Activated T-cell treated with anti-CD3 and anti-CD28 coated beads, Interleukin-2, amount 50 U/mL, for 72 hours (primary cell): ENCODE measurements around the gene ATF4. TPM values are rescaled to one million over a fixed set of nuclear protein-coding genes. Genes with fewer than 3 reads are reported as not detected.
A peak's percentile ranks its signal among the peaks of the same experiment; 100 is the strongest.
"Not testable (repeated sequence)": the region's sequence is repeated elsewhere in the genome, so short reads cannot be mapped to it uniquely, and the experiment has no call there.

Experiments
- ATAC-seq, 2 donors: fragments of 150-1000 bp; cut with Tn5 transposase; replicated peaks in 1 of 2; 2 replicates each; pipeline ENCODE4 v1.10.0; 2021; ENCODE audit warnings: moderate library complexity in 2 of 2, mild to moderate bottlenecking in 1 of 2
- DNase-seq, 2 donors: peaks; one replicate each; pipeline ENCODE4 v3.0.0; 2021 to 2022; ENCODE audit warnings: mixed read lengths in 1 of 2
- H3K27ac Mint-ChIP-seq: one replicate; pipeline ENCODE4 v1.8.0; 2022; ENCODE audit warnings: mild to moderate bottlenecking, moderate library complexity, mixed read lengths
- H3K27me3 Mint-ChIP-seq: one replicate; pipeline ENCODE4 v1.8.0; 2022; ENCODE audit warnings: low read depth, mixed read lengths
- H3K36me3 Mint-ChIP-seq, 2 donors: one replicate each; pipeline ENCODE4 v1.8.0; 2022; ENCODE audit warnings: mixed read lengths in 2 of 2, mild to moderate bottlenecking in 1 of 2; ENCODE audit not compliant: insufficient read depth in 2 of 2
- H3K4me1 Mint-ChIP-seq: one replicate; pipeline ENCODE4 v1.8.0; 2022; ENCODE audit warnings: low read depth, mixed read lengths
- H3K4me3 Mint-ChIP-seq, 2 donors: one replicate each; pipeline ENCODE4 v1.8.0; 2022; ENCODE audit warnings: mild to moderate bottlenecking in 2 of 2, mixed read lengths in 2 of 2, moderate library complexity in 2 of 2
- H3K9me3 Mint-ChIP-seq, 2 donors: one replicate each; pipeline ENCODE4 v1.8.0; 2022; ENCODE audit warnings: mixed read lengths in 2 of 2
- total RNA-seq, 2 donors: library from RNA; stranded (reverse); gene quantifications; one replicate each; pipeline ENCODE4 v1.2.3, GENCODE V29; 2022

ATF4 gene
- total RNA-seq, 2 donors from 2014 or later, result 779 to 836 TPM

DNA sequence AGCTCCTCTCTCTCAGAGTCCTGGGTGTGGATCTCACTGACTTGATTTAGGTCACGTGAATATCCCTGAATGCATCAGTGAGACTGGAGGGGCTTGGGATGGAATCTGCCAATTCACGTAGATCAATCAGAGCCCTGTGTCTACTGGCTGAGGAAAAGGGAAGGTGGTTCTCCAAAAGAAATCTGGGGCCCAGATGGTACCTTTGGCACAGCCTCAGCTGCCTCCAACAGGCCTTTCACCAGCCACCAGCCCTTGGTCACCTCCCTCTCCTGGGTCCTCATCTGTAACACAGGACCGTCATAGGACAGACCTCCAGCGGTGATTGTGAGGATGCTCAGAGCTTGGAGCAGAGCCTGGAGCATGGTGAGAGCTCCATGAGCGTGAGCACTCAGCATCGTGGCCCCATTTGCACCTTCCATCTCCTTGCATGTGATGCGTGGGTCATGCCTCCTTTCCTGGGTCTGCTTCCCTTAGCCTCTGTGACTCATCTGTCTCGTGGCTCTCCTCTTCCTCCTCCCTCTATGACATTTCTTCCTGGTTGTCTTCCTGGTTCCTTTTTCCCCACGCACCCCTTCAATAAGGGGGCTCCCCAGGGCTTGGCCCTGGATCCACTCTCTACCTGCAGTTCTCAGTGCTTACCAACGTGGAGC is 25.8 kb upstream of the ATF4 start:
- Mint-ChIP-seq H3K4me3 (no peak overlapping the region), H3K9me3 (no peaks in the 10 kb centered on the region), H3K4me1 (peaks cover 26% of the 10 kb centered on the region), H3K36me3 (no peaks in the 10 kb centered on the region), H3K27ac (no peak overlapping the region), H3K27me3 (no peaks in the 10 kb centered on the region)
- no peak for DNase-seq
- ATAC-seq, result no peak

- no peaks in the 10 kb centered on the region for H3K27me3 Mint-ChIP-seq
- H3K4me3 Mint-ChIP-seq, result no peak overlapping the region
- no peak overlapping the region for H3K27ac Mint-ChIP-seq
- DNase-seq, result peak; percentile 60 to 65
- ATAC-seq, result peak; percentile 70 to 76
- peaks cover 21% of the 10 kb centered on the region for H3K4me1 Mint-ChIP-seq
- H3K9me3 Mint-ChIP-seq, result no peaks in the 10 kb centered on the region
- H3K36me3 Mint-ChIP-seq, result no peaks in the 10 kb centered on the region
These were observed 24.1 kb upstream of the ATF4 start for GRCh38 chr22:39496131-39496838.

GRCh38 chr22:39497429-39497828 is 22.9 kb upstream of the ATF4 start:
- H3K4me1 Mint-ChIP-seq, result peaks cover 29% of the 10 kb centered on the region
- no peaks in the 10 kb centered on the region for H3K9me3 Mint-ChIP-seq
- H3K27ac Mint-ChIP-seq, result no peak overlapping the region
- no peak overlapping the region for H3K4me3 Mint-ChIP-seq
- ATAC-seq (no peak), DNase-seq (no peak)
- H3K27me3 Mint-ChIP-seq, result no peaks in the 10 kb centered on the region
- peaks cover 1 to 3% of the 10 kb centered on the region in 2 donors for H3K36me3 Mint-ChIP-seq

DNA sequence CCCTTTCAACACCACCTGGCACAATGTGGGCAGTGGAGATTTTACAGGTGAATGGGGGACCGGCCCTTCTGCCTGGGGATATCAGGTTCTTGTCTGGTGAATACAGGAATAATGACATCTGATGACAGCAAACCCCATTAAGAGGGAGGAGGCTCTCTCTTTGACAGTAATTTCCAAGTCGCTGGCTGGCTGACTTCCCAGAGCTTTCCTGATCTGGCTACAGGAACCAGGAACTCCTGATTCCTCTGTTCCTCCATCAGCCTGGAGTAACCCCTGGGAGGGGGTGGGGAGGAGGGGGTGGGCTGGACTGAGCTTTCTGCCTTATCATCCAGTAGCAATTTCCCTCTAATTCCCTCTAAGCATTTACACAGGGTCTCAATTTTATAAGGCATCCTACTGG is 22.0 kb upstream of the ATF4 start:
- DNase-seq (no peak), ATAC-seq (no peak)
- Mint-ChIP-seq H3K27me3 (no peaks in the 10 kb centered on the region), H3K9me3 (no peaks in the 10 kb centered on the region), H3K4me3 (no peak overlapping the region), H3K27ac (no peak overlapping the region), H3K36me3 (peaks cover 1 to 3% of the 10 kb centered on the region in 2 donors), H3K4me1 (peaks cover 30% of the 10 kb centered on the region)

DNA sequence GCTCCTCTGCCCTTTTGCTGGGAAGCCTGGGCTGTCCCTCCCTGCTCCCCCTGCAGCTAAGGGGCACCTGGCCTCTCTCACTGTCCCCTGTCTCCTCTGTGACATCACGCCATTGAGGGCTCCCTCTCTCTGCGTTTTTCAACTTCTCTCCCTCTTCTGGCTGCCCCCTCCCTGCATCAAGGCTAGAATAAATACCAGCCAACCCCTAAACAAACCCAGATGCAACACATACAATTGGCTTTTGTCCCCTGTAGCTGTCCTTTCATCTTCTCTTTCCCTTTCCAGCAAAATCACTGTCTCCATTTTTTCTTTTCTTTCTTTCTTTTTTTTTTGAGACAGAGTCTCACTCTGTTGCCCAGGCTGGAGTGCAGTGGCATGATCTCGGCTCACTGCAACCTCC is 21.6 kb upstream of the ATF4 start:
- Mint-ChIP-seq H3K9me3 (no peaks in the 10 kb centered on the region), H3K4me3 (no peak overlapping the region), H3K36me3 (peaks cover 3 to 5% of the 10 kb centered on the region in 2 donors), H3K27ac (no peak overlapping the region), H3K4me1 (peaks cover 35% of the 10 kb centered on the region), H3K27me3 (no peaks in the 10 kb centered on the region)
- DNase-seq (no peak), ATAC-seq (no peak)

DNA sequence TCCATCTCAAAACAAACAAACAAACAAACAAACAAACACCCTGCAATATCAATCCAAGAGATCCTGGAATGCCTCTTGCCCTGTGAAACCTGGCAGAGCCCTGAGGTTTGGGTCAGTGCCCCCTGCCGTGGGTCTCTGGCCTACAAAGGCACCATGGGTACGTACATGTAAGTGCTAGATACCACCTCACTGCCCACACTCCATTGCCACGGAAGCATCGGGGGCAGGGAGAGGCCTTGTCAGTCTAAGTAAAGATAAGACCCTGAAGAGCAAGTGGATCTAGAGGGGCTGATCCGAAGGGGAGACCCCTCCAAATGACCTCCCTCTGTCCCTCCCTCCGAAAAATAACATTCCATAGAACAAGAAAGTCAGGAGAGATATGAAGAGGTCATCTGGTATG is 20.3 kb upstream of the ATF4 start:
- Mint-ChIP-seq H3K27me3 (no peaks in the 10 kb centered on the region), H3K27ac (no peak overlapping the region), H3K4me3 (no peak overlapping the region), H3K9me3 (no peaks in the 10 kb centered on the region), H3K36me3 (peaks cover 5 to 11% of the 10 kb centered on the region in 2 donors), H3K4me1 (peaks cover 39% of the 10 kb centered on the region)
- DNase-seq, result no peak
- ATAC-seq, result no peak

- Mint-ChIP-seq H3K27ac (peak overlapping the region; percentile 88), H3K27me3 (no peaks in the 10 kb centered on the region), H3K36me3 (peaks cover 12 to 21% of the 10 kb centered on the region in 2 donors), H3K4me3 (peak overlapping the region; percentile 86 to 92), H3K4me1 (peaks cover 42% of the 10 kb centered on the region), H3K9me3 (no peaks in the 10 kb centered on the region)
- ATAC-seq, result no peak
- no peak for DNase-seq
These were observed 18.7 kb upstream of the ATF4 start for GRCh38 chr22:39501644-39502108.

GRCh38 chr22:39502109-39502788 is 18.1 kb upstream of the ATF4 start, which contains the start of gene MIEF1:
MIEF1 (plus strand) TSS chr22:39502290; CDS start chr22:39511295, 9,005 bp downstream.
- DNase-seq, result peak; percentile 97 to 98
- H3K4me3 Mint-ChIP-seq, result peak within 1 kb of the TSS; percentile 86 to 92
- H3K9me3 Mint-ChIP-seq, result no peaks in the 10 kb centered on the region
- ATAC-seq, result peak; percentile 99
- H3K27me3 Mint-ChIP-seq, result no peaks in the 10 kb centered on the region
- peaks cover 39% of the 10 kb centered on the region for H3K4me1 Mint-ChIP-seq
- peaks cover 13 to 22% of the 10 kb centered on the region in 2 donors for H3K36me3 Mint-ChIP-seq
- H3K27ac Mint-ChIP-seq, result peak within 1 kb of the TSS; percentile 94

GRCh38 chr22:39502789-39503409 is 17.5 kb upstream of the ATF4 start:
- ATAC-seq (no peak), DNase-seq (no peak)
- H3K9me3 Mint-ChIP-seq, result no peaks in the 10 kb centered on the region
- peak overlapping the region; percentile 86 to 92 for H3K4me3 Mint-ChIP-seq
- H3K4me1 Mint-ChIP-seq, result peaks cover 35% of the 10 kb centered on the region
- peaks cover 13 to 22% of the 10 kb centered on the region in 2 donors for H3K36me3 Mint-ChIP-seq
- H3K27me3 Mint-ChIP-seq, result no peaks in the 10 kb centered on the region
- peak overlapping the region; percentile 94 for H3K27ac Mint-ChIP-seq

DNA sequence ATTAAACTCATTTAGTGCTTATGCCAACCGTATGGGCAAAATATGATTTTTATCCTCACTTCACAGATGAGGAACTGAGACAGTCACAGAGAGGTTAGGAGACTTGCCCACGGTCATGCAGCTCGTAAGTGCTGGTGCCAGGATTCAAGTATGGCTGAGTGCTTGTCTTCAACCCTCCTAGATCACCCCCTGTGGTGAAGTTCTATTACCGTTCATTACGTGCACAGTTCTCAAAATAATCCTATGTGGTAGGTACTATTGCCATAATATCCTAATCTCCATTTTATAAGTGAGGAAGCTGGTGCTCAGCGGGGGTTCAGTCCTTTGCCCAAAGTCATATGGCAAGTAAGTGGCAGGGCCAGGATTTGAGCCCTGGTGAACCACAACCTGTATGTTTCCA is 16.7 kb upstream of the ATF4 start:
- peak overlapping the region; percentile 86 to 92 for H3K4me3 Mint-ChIP-seq
- H3K27me3 Mint-ChIP-seq, result no peaks in the 10 kb centered on the region
- peak overlapping the region; percentile 94 for H3K27ac Mint-ChIP-seq
- H3K4me1 Mint-ChIP-seq, result peaks cover 41% of the 10 kb centered on the region
- H3K9me3 Mint-ChIP-seq, result no peaks in the 10 kb centered on the region
- peaks cover 14 to 25% of the 10 kb centered on the region in 2 donors for H3K36me3 Mint-ChIP-seq
- DNase-seq (no peak), ATAC-seq (no peak)

DNA sequence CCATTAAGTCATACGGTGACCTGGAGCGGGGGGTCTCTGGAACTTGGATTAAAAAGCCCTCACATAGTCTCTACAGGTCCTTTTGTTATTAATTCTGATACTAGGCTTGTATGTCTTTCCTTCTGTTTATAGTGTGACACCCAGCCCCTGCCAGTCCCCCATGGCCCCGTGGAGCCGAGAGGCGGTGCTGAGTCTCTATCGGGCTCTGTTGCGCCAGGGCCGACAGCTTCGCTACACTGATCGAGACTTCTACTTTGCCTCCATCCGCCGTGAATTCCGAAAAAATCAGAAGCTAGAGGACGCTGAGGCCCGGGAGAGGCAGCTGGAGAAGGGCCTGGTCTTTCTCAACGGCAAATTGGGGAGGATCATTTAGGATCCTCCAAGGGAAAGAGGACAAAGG is 16.3 kb upstream of the ATF4 start:
- Mint-ChIP-seq H3K27me3 (no peaks in the 10 kb centered on the region), H3K4me1 (peaks cover 41% of the 10 kb centered on the region), H3K27ac (no peak overlapping the region), H3K4me3 (peak overlapping the region; percentile 86 to 92), H3K9me3 (no peaks in the 10 kb centered on the region), H3K36me3 (peaks cover 14 to 27% of the 10 kb centered on the region in 2 donors)
- DNase-seq (no peak), ATAC-seq (no peak)

GRCh38 chr22:39507021-39507420 is 13.3 kb upstream of the ATF4 start:
- not testable (repeated sequence) for DNase-seq, ATAC-seq, H3K27me3 Mint-ChIP-seq, H3K9me3 Mint-ChIP-seq, H3K4me3 Mint-ChIP-seq
- Mint-ChIP-seq H3K4me1 (peaks cover 36% of the 10 kb centered on the region), H3K36me3 (peaks cover 16 to 34% of the 10 kb centered on the region in 2 donors), H3K27ac (peak overlapping the region; percentile 60)

- ATAC-seq, result no peak
- no peak for DNase-seq
- Mint-ChIP-seq H3K4me1 (peaks cover 40% of the 10 kb centered on the region), H3K36me3 (peaks cover 15 to 40% of the 10 kb centered on the region in 2 donors), H3K27me3 (no peaks in the 10 kb centered on the region), H3K27ac (peak overlapping the region; percentile 82), H3K9me3 (no peaks in the 10 kb centered on the region), H3K4me3 (no peak overlapping the region)
These were observed 12.0 kb upstream of the ATF4 start for GRCh38 chr22:39508393-39508792.
